NCI-H1092 (cell line): ENCODE results near the gene SCAMP2.

ENCODE experiments used
- DNase-seq: peaks from one replicate; lab custom pipeline; 2025; lab: John Stamatoyannopoulos, UW

SCAMP2 gene

GRCh38 chr15:74816624-74817369, 56.4 kb downstream of the SCAMP2 start:
- DNase-seq, result no peak

DNA sequence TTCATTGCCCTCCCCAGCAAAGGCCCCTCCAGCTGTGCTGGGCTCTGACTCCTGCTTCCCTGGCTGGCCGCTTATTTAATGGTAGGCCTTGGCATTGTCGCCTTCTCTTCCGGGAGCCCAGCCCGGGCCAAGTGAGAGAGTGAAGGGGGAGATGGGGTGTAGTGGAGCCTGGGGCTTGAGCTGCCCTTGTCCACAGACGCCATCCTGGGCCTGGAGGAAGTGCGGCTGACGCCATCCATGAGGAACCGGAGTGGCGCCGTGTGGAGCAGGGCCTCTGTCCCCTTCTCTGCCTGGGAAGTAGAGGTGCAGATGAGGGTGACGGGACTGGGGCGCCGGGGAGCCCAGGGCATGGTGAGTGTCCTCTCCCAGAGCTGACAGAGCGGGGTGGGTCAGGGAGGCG, 57.2 kb downstream of the SCAMP2 start:
- DNase-seq, result no peak

DNA sequence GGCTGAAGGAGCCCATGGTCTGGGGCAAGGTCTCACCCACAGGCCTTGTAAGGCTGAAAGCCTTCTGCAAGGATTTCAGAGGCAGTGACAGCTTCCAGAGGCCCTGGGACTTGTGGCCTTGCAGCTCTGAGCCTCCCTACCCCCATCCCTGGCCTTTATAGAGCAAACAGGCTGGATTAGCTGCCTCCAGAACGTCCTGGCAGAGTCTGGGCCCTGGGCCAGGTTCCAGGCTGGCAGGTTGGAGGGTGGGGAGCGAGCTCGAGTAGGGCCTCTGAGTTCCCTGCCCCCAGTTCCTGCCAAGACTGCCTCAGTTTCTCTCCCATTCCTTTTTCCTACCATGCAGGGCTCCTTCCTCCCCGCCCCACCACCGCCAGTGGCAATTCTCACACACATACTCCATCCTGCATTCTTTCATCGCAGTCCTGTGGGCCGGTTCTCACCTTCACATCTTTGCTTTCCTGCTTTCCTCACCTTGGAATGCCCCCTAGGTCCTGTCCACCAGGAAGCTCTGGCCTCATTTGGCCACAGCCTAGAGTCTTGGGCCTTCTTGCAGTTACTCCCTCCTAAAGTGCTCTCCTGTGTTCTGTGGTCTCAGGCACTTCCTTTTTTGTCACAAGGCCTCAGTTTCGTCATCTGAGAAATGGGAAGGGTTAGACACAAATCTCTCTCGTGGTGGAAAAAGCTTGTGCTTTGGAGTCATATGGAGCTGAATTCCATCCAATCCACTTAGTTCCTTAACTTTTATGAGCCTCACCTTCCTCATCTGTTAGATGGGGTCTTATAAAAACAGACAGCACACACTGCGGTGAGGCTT, 57.8 kb downstream of the SCAMP2 start:
- no peak for DNase-seq

DNA sequence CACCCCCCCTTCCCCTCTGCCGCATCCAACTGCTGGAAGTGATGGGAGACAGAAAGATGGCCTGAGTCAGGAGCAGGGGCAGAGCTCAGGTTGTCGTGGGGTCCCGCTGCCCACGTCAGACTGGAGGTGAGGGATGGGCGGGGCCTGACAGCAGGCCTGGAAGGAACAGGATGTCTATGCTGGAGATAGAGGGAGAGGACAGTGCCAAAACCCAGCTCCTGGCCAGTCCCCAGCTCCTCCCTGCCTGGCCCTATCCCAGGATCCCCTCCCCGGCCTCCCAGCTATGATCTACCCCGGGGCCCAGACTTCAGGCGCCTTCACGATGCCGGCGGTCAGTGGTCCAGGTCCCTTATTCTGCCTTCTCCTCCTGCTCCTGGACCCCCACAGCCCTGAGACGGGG, 60.6 kb downstream of the SCAMP2 start, which contains the start of gene LMAN1L:
TSS of gene LMAN1L (plus strand) at position 303 of the 400 bp plus-strand sequence. CDS start at position 323, 20 bp downstream.
- DNase-seq, result no peak

DNA sequence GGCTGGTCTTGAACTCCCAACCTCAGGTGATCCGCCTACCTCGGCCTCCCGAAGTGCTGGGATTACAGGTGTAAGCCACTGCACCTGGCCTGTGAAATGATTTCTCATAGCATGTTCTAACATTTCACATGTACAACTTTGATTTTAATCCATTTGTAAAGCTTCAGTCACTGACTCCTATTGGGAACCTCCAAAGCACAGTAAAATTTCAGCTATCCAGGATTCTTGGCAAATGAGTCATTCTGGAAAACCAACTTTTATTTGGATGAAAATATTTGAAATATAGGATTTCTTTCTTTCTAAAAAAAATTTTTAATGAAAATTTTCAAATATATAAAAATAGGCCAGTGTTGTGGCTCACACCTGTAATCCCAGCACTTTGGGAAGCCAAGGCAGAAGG, 63.2 kb downstream of the SCAMP2 start:
- no peak for DNase-seq

DNA sequence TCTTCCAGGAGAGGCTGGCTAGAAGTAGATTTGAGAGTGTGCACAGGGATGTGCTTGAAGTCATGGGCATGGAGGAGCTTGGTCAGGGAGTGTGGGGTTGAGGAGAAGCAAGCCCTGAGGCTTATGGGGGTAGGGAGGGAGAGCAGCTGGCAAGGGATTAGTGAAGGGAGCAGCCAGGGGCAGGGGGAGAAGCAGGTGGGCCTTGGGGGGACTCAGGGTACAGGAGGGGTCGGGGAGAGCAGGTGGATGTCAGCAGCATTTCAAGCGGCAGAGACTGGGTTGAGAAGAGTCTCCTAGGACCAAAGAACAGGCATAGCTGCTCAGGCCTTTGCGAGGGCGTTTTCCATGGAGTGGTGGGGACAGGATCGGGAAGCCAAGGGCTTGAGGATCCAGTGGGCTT, 63.9 kb downstream of the SCAMP2 start:
- DNase-seq, result no peak

DNA sequence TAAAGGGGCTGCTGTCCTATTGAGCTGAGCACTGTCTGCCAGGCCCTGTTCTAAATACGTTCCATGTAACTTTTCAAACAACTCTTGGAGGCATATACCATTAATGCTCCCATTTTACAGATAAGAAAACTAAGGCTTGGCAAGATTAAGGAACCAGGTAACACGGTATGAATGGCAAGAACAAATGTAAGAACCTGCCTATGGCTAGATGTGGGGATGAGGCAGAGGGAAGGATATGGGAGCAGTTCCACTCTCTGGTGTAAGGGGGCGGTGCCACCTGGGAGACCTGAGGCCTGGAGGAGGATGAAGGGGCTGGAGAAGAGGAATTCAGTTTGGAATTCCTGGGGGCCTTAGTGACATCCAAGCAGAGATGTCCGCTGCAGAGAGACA, 64.3 kb downstream of the SCAMP2 start:
- no peak for DNase-seq

DNA sequence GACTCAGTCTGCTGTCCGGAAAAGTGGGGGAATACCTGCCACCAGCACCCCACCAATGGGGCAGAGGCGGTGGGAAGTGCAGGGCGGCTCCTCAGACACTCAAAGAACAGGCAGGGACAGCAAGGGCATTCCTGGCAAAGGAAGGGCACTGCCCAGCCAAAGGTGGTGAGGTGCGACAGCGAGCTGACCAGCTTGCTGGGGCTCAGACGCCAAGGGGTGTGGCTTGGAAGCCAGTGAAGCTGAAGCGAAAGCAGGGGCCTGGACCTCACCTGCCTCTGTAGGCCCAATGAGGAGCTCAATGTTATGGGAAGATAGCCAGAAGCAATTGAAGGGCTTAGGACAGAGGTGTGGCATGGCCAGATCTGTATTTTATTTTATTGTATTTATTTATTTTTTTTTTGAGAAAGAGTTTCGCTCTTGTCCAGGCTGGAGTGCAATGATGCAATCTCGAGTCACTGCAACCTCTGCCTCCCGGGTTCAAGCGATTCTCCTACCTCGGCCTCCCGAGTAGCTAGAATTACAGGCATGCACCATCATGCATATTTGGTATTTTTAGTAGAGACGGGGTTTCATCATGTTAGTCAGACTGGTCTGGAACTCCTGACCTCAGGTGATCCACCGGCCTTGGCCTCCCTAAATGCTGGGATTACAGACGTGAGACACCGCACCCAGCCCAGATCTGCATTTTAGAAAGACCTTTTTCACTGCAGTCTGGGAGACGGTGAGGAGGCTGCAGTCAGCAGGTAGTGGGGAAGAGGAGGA, 64.9 kb downstream of the SCAMP2 start:
- no peak for DNase-seq

- no peak for DNase-seq
Observed at GRCh38 chr15:74807282-74807681, 65.9 kb downstream of the SCAMP2 start.

GRCh38 chr15:74804935-74805334, 68.2 kb downstream of the SCAMP2 start:
- DNase-seq, result no peak

DNA sequence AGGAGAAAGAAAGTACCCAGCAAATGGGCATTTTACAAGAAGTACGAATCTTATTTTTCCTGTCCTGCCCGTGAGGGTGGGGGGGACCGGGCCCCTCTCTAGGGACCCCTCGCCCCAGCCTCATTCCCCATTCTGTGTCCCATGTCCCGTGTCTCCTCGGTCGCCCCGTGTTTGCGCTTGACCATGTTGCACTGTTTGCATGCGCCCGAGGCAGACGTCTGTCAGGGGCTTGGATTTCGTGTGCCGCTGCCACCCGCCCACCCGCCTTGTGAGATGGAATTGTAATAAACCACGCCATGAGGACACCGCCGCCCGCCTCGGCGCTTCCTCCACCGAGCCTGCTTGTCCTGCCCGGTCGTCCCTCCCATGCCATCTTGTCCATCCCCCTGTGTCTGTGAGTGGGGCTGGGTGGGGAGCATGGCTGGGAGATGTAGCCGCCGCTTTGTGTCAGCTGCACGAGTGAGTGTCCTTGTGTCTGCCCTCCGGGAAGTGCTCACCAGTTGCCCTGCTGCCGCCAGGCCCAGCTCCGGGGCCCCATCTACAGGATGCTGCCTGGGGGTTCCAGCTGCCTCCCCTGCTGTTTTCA, 70.2 kb downstream of the SCAMP2 start:
- no peak for DNase-seq

DNA sequence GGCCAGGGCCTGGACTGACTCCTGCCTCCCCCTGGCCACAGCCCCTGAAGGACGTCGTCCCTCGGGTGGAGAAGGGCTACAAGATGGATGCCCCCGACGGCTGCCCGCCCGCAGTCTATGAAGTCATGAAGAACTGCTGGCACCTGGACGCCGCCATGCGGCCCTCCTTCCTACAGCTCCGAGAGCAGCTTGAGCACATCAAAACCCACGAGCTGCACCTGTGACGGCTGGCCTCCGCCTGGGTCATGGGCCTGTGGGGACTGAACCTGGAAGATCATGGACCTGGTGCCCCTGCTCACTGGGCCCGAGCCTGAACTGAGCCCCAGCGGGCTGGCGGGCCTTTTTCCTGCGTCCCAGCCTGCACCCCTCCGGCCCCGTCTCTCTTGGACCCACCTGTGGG, 70.9 kb downstream of the SCAMP2 start:
- no peak for DNase-seq

GRCh38 chr15:74801311-74801997, 71.7 kb downstream of the SCAMP2 start:
- no peak for DNase-seq

GRCh38 chr15:74800559-74801094, 72.5 kb downstream of the SCAMP2 start:
- DNase-seq, result no peak

- no peak for DNase-seq
Observed at GRCh38 chr15:74799856-74800558, 73.2 kb downstream of the SCAMP2 start.

- DNase-seq, result no peak
Observed at GRCh38 chr15:74799255-74799855, 73.8 kb downstream of the SCAMP2 start.

GRCh38 chr15:74798388-74799254, 74.5 kb downstream of the SCAMP2 start:
- no peak for DNase-seq

DNA sequence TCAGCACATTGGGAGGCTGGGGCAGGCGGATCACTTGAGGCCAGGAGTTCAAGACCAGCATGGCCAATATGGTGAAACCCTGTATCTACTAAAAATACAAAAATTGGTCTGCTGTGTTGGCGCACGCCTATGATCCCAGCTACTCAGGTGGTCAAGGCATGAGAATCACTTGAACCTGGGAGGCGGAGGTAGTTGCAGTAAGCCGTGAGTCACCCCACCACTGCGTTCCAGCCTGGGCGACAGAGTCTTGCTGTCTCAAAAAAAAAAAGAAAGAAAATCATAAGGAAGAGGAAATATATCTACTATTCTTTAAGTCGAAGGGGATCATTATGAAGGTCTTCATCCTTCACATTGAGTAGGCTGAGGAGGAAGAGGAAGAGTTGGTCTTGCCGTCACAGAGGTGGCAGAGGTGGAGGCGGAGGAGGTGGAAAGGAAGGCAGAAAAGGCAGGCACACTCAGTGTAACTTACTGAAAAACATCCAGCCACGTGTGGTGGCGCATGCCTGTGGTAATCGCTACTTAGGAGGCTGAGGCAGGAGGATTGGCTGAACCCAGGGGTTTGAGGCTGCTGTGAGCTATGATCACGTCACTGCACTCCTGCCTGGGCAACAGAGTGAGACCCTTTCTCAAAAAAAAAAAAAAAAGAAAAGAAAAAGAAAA, 77.1 kb downstream of the SCAMP2 start:
- DNase-seq, result no peak

- DNase-seq, result no peak
Observed at GRCh38 chr15:74794970-74795349, 78.2 kb downstream of the SCAMP2 start.
